Activated CD4-positive, alpha-beta T cell treated with anti-CD3 and anti-CD28 coated beads, Interleukin-2, amount 50 U/mL, for 1 hour (primary cell): ENCODE data around the gene PKDREJ.
A peak's percentile ranks its signal among the peaks of the same experiment; 100 is the strongest.
"Not testable (repeated sequence)": the region's sequence is repeated elsewhere in the genome, so short reads cannot be mapped to it uniquely, and the experiment has no call there.

Experiments used
- DNase-seq: peaks from one replicate; pipeline ENCODE4 v3.0.0-alpha.2; 2020

PKDREJ gene

GRCh38 chr22:46263216-46263590 is at the start of gene PKDREJ:
Gene PKDREJ (minus strand): TSS chr22:46263343. CDS start chr22:46263322, 21 bp downstream.
- DNase-seq, result no peak

- not testable (repeated sequence) for DNase-seq
Observed at GRCh38 chr22:46312848-46313247, 49.7 kb upstream of the PKDREJ start.

GRCh38 chr22:46312056-46312455 is 48.9 kb upstream of the PKDREJ start:
- DNase-seq, result no peak

GRCh38 chr22:46309526-46310085 is 46.5 kb upstream of the PKDREJ start:
- DNase-seq, result no peak

GRCh38 chr22:46308283-46308988 is 45.3 kb upstream of the PKDREJ start:
- DNase-seq, result no peak

- no peak for DNase-seq
Observed at GRCh38 chr22:46303347-46303965, 40.3 kb upstream of the PKDREJ start.

- no peak for DNase-seq
Observed at GRCh38 chr22:46300491-46300890, 37.3 kb upstream of the PKDREJ start.

GRCh38 chr22:46299101-46299500 is 36.0 kb upstream of the PKDREJ start:
- DNase-seq, result no peak

- DNase-seq, result peak; percentile 6
Observed at GRCh38 chr22:46297151-46297812, 34.1 kb upstream of the PKDREJ start.

- peak; percentile 96 for DNase-seq
Observed at GRCh38 chr22:46296257-46297150, 33.4 kb upstream of the PKDREJ start, which contains the start of gene GTSE1. Gene GTSE1 (plus strand): TSS chr22:46296870. CDS start chr22:46297401, 531 bp downstream.

- DNase-seq, result no peak
Observed at GRCh38 chr22:46295277-46295971, 32.3 kb upstream of the PKDREJ start.

GRCh38 chr22:46294784-46295183 is 31.6 kb upstream of the PKDREJ start:
- no peak for DNase-seq

- DNase-seq, result no peak
Observed at GRCh38 chr22:46293577-46294260, 30.6 kb upstream of the PKDREJ start.

- no peak for DNase-seq
Observed at GRCh38 chr22:46292732-46293131, 29.6 kb upstream of the PKDREJ start.

- no peak for DNase-seq
Observed at GRCh38 chr22:46292173-46292572, 29.0 kb upstream of the PKDREJ start.

- DNase-seq, result no peak
Observed at GRCh38 chr22:46290843-46291785, 28.0 kb upstream of the PKDREJ start.

GRCh38 chr22:46290121-46290842 is 27.1 kb upstream of the PKDREJ start:
- no peak for DNase-seq

GRCh38 chr22:46289244-46289891 is 26.2 kb upstream of the PKDREJ start:
- DNase-seq, result no peak

GRCh38 chr22:46288846-46289243 is 25.7 kb upstream of the PKDREJ start:
- DNase-seq, result no peak
